Measurements from ENCODE around the gene HBEGF.

Gene HBEGF

GRCh38 chr5:140336388-140336787 is 10.0 kb downstream of the HBEGF start:
- DNase-seq (ENCODE audit: low spot score) = no peak

- no peak for DNase-seq (ENCODE audit: low spot score)
Measured at GRCh38 chr5:140331638-140332037, 14.8 kb downstream of the HBEGF start.

DNA sequence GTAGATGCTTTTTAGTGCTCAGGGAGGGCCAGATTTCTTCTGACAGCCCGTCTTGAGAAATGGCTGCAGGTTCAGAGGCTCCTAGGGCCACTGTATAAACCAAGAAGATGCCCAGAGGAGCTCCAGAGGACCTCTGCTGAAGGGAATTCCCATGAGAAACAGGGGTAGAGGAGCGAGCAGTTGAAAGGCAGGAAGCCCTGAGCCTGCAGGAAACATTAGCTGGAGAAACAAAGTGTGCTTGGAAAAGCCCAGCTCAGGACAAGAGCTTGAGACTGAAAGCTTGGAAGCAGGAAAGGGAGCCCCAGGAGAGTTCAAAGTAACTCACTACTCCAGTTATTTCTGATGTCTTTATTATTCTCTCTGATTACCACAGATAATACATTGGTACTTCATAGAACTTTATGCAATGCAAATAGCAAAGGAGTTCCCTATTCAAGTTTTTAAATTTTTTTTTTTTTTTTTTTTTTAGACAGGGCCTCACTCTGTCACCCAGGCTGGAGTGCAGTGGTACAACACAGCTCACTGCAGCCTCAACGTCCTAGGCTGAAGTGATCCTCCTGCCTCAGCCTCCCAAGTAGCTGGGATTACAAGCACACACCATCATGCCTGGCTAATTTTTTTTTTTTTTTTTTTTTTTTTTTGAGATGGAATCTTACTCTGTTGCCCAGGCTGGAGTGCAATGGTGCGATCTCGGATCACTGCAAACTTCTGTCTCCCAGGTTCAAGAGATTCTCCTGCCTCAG is 16.5 kb downstream of the HBEGF start:
- DNase-seq (ENCODE audit: low spot score) = peak; percentile 37

DNA sequence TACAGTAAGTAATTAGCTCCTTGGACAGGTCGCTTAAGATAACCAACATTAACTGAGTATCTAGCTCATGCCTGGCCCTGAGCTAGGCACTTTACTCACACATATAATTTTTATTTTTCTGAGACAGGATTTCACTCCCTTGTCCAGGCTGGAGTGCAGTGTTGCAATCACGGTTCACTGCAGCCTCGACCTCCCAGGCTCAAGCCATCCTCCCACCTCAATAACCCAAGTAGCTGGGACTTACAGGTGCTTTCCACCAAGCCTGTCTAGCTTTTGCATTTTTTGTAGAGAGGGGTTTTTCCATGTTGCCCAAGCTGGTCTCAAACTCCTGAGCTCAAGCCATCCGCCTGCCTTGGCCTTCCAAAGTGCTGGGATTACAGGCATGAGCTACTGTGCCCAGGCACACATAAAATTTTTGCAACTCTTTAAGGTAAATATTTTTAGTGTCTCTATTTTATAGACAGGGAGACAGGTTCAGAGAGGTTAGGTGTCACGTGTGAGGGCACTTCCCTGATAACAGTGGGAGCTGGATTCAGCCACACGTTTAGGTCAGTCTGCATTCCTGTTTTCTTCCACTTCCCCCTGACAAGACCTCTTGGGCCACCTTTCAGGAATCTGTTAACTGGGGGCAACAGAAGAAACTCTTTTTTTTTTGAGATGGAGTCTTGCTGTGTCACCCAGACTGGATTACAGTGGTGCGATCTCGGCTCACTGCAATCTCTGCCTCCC is 18.2 kb downstream of the HBEGF start:
- DNase-seq (ENCODE audit: low spot score) = no peak

DNA sequence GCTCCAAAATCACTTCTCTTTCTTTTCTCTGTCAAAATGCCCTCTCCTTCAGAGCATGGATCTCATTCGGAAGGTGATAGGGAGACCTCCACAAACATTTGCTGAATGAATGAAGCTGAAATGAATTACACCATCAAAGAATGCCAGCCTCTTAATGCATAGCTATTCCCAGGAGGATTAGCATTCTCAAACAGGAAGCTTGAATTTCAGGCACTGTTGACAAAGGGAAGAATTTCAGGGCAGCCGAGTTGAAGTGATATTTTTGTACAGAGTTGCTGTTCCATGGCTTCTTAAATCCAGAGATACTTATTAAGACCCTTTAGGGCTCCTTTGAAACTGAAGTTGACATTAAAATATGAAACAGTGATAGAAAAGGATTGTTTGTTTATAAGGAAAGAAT is 18.8 kb downstream of the HBEGF start:
- DNase-seq (ENCODE audit: low spot score) = no peak

GRCh38 chr5:140325486-140325885 is 20.9 kb downstream of the HBEGF start:
- DNase-seq (ENCODE audit: low spot score) = no peak

- no peak for DNase-seq (ENCODE audit: low spot score)
Measured at GRCh38 chr5:140324617-140325241, 21.7 kb downstream of the HBEGF start.

DNA sequence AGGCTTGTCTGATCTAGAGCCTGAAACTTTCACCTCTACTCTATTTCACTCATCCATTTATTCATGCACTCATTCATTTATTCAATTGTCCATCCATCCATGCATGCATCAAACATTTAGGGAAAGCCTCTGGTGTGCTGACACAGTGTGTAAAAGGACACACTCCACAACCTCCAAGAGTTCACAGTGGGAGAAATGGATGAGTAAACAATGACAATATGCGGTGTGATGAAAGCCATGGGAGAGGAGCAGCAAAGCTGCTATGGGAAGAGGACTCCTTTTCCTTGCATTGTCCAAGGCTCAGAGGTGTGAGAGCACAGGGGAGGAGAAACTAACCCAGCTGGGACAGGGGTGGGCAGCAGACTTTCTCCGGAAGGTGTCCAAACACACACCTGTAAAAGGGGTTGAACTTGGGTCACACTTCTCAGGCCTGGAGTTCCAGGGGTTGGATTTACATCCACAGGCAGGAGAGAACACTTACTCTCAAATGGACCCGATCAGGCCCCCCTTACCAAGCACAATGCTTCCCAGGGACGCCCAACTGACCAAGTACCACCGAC is 22.3 kb downstream of the HBEGF start:
- no peak for DNase-seq (ENCODE audit: low spot score)

- DNase-seq (ENCODE audit: low spot score) = no peak
Measured at GRCh38 chr5:140322751-140323731, 23.4 kb downstream of the HBEGF start.

- no peak for DNase-seq (ENCODE audit: low spot score)
Measured at GRCh38 chr5:140321796-140322195, 24.6 kb downstream of the HBEGF start.

- no peak for DNase-seq (ENCODE audit: low spot score)
Measured at GRCh38 chr5:140319833-140320232, 26.6 kb downstream of the HBEGF start.

DNA sequence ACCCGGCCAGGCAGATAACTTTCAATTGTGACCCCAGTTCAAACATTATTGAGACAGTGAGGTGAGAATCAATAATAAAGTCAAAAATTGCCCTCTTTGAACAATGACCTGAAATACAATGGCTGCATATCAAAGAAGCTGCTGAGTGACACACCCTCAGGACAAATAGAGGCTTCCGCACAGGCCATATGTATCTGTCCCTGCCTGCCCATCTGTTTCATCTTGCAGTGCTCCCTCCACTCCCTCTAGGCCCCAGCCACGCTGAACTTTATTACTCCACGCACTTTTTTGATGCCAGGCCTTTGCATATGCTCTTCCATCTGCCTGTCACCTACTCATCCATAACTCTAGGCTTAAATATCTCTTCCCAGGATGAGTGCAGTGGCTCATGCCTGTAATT is 27.6 kb downstream of the HBEGF start:
- no peak for DNase-seq (ENCODE audit: low spot score)

DNA sequence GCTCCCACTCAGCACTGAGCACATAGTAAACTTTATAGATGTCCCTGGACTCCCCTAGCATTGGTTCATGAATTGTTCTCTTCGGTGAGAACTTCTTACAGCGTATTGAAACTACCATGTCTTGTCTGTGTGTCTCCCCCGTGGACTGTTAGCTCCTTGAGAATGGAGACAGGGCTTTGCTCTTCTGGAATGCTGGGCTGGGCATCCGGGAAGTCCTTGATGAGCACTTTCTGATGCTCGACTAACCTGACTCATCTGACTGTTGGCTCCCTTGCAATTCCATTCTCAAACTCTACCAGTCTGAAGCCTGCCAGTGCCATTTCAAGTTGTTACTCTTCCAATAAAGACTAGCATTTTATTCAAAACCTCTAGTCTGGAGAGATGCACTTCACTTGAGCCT is 28.5 kb downstream of the HBEGF start:
- DNase-seq (ENCODE audit: low spot score) = no peak

DNA sequence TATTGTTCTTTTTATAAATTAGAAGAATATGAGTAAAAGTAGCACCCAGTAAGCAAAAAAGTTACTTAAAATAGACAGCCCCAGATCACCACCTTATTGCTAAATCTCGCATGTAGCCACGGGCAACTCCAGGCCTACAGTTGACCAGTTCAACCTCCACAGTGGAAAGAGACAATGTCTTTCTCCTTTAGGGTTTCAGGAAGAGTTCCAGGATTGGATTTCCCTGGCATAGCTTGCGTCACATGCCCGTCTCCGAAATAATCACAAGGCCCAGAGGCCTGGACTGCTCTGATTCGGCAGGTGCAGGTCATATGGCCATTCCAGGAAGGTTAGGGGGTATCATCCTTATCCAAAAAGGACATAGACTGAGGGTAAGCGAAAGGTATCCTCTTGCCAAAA is 33.6 kb downstream of the HBEGF start:
- no peak for DNase-seq (ENCODE audit: low spot score)

- no peak for DNase-seq (ENCODE audit: low spot score)
Measured at GRCh38 chr5:140312067-140312790, 34.2 kb downstream of the HBEGF start.

- no peak for DNase-seq (ENCODE audit: low spot score)
Measured at GRCh38 chr5:140311011-140311467, 35.4 kb downstream of the HBEGF start.

DNA sequence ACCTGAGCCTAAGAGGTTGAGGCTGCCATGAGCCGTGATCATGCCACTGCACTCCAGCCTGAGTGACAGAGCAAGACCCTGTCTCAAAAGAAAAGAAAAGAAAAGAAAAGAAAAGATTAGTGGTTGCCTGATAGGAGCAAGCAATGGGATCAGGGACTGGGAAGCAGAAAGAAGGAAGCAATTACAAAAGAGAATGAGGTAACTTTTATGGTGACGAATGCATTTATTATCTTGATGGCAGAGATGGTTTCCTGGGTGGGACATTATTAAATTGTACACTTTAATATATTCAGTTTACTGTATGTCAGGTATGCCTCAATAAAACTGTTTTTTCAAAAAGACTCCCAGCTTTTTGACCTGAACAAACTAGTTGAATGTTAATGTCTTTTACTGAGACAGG is 36.0 kb downstream of the HBEGF start:
- no peak for DNase-seq (ENCODE audit: low spot score)

- no peak for DNase-seq (ENCODE audit: low spot score)
Measured at GRCh38 chr5:140309706-140310249, 36.6 kb downstream of the HBEGF start.

GRCh38 chr5:140305471-140305870 is 40.9 kb downstream of the HBEGF start:
- no peak for DNase-seq (ENCODE audit: low spot score)

GRCh38 chr5:140303966-140304365 is 42.4 kb downstream of the HBEGF start:
- no peak for DNase-seq (ENCODE audit: low spot score)
